ENCODE results near the gene HNRNPDL. TPM values are rescaled to one million over a fixed set of nuclear protein-coding genes. Genes with fewer than 3 reads are reported as not detected.
A peak's percentile ranks its signal among the peaks of the same experiment; 100 is the strongest.
"Not testable (repeated sequence)": the region's sequence is repeated elsewhere in the genome, so short reads cannot be mapped to it uniquely, and the experiment has no call there.

The HNRNPDL gene
- 100 to 1,000 TPM; 166 to 309 TPM for total RNA-seq

- DNase-seq (ENCODE audit: low spot score in 2 of 2) (peak; percentile 98 to 99), ATAC-seq (peak; percentile 78 to 79)
- peaks cover 51 to 73% of the 10 kb centered on the region in 2 donors for H3K36me3 Mint-ChIP-seq
Measured at GRCh38 chr4:82430193-82430963, at the start of gene HNRNPDL, which contains the start of gene ENOPH1. Gene HNRNPDL, minus strand, starts transcription at chr4:82430462. Its CDS starts 772 bp downstream, at chr4:82429690. Gene ENOPH1, plus strand, starts transcription at chr4:82430590. Its CDS starts 240 bp downstream, at chr4:82430830.

GRCh38 chr4:82479562-82479961 lies 49.3 kb upstream of the HNRNPDL start:
- Mint-ChIP-seq H3K27ac (no peak overlapping the region), H3K36me3 (peaks cover 0 to 5% of the 10 kb centered on the region in 2 donors), H3K9me3 (no peaks in the 10 kb centered on the region)
- no peak for ATAC-seq
- DNase-seq (ENCODE audit: low spot score in 2 of 2) = no peak

More at GRCh38 chr4:82430193-82430963, at the start of gene HNRNPDL, which contains the start of gene ENOPH1:
- Mint-ChIP-seq H3K9me3 (no peaks in the 10 kb centered on the region), H3K27ac (peak within 1 kb of the TSS; percentile 88 to 99)

GRCh38 chr4:82477469-82477868 lies 47.2 kb upstream of the HNRNPDL start:
- not testable (repeated sequence) for H3K27ac Mint-ChIP-seq; H3K9me3 Mint-ChIP-seq; ATAC-seq; DNase-seq (ENCODE audit: low spot score in 2 of 2); H3K36me3 Mint-ChIP-seq

DNA sequence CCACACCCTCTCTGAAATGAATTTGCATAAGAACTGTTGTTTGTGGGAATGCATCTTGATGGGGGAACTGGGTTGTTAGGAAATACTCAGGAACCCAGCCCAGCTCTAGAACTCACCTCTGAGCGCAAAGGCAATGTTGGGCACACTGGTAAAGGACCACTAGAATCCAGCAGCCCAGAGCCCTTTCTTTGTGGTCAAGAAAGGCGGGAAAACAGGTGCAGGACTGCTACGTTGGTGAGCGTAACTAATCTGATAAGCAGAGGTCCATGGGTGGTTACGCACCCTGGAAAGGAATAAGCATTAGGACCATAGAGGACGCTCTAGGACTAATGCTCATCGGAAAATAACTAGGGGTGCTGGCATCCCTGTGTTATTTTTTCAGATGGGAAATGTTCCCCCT lies 45.7 kb upstream of the HNRNPDL start:
- H3K27ac Mint-ChIP-seq; ATAC-seq; H3K9me3 Mint-ChIP-seq; H3K36me3 Mint-ChIP-seq; DNase-seq (ENCODE audit: low spot score in 2 of 2): not testable (repeated sequence)

- ATAC-seq (no peak), DNase-seq (ENCODE audit: low spot score in 2 of 2) (no peak)
- no peaks in the 10 kb centered on the region for H3K36me3 Mint-ChIP-seq
- no peak overlapping the region for H3K27ac Mint-ChIP-seq
- H3K9me3 Mint-ChIP-seq = no peaks in the 10 kb centered on the region
Measured at GRCh38 chr4:82473621-82474164, 43.4 kb upstream of the HNRNPDL start.

DNA sequence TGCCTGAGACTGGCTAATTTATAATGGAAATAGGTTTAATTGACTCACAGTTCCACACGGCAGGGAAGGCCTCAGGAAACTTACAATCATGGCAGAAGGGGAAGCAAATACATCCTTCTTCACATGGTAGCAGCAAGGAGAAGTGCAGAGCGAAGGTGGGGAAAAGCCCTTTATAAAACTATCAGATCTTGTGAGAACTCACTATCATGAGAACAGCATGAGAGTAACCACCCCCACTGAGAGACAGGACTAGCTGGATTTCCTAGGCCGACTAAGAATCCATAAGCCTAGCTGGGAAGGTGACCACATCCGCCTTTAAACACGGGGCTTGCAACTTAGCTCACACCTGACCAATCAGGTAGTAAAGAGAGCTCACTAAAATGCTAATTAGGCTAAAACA lies 42.8 kb upstream of the HNRNPDL start:
- not testable (repeated sequence) for DNase-seq (ENCODE audit: low spot score in 2 of 2); H3K9me3 Mint-ChIP-seq; ATAC-seq; H3K36me3 Mint-ChIP-seq; H3K27ac Mint-ChIP-seq

- DNase-seq (ENCODE audit: low spot score in 2 of 2) (no peak), ATAC-seq (peak in 1 of 2 donors; percentile 50)
- no peaks in the 10 kb centered on the region for H3K9me3 Mint-ChIP-seq
- H3K36me3 Mint-ChIP-seq = no peaks in the 10 kb centered on the region
- no peak overlapping the region for H3K27ac Mint-ChIP-seq
Measured at GRCh38 chr4:82469791-82470345, 39.6 kb upstream of the HNRNPDL start.

DNA sequence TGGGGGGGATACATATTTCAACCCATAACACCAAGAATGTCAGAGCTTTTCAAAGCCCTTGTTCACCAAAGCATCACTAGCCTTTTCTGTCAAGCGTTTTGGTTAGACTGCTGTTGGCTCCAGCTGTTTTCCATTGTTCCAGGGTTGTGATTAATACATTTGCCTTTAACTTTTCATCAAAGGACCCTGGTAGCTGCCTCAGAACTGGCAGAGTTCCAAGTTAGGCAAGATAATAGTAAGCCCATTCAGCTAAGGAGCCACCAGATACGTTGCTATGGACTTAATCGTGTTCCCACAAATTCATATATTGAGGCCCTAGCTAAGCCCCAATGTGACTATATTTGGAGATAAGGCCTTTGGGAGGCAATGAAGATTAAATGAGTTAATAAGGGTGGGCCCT lies 37.2 kb upstream of the HNRNPDL start:
- ATAC-seq (no peak), DNase-seq (ENCODE audit: low spot score in 2 of 2) (no peak)
- no peak overlapping the region for H3K27ac Mint-ChIP-seq
- H3K9me3 Mint-ChIP-seq = no peaks in the 10 kb centered on the region
- no peaks in the 10 kb centered on the region for H3K36me3 Mint-ChIP-seq

DNA sequence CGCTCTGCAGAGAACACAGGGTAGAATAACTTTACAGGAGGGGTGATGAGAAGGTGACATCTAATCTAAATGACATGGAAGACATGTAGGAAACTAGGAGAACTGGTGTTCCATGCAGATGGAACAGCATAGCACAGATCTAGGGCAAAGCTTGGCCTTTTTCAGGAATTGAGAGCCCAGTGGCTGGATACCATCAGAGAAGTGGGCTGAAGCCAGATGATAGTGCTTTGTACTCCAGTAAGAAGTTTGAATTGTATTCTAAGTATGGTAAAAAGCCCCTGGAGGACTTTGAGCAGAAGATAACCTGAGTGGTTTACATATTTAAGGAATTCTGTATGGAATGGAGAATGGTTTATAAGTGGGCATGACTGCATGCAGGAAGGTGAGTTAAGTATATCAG lies 33.0 kb upstream of the HNRNPDL start:
- Mint-ChIP-seq H3K27ac (no peak overlapping the region), H3K36me3 (no peaks in the 10 kb centered on the region), H3K9me3 (no peaks in the 10 kb centered on the region)
- DNase-seq (ENCODE audit: low spot score in 2 of 2) (no peak), ATAC-seq (no peak)

DNA sequence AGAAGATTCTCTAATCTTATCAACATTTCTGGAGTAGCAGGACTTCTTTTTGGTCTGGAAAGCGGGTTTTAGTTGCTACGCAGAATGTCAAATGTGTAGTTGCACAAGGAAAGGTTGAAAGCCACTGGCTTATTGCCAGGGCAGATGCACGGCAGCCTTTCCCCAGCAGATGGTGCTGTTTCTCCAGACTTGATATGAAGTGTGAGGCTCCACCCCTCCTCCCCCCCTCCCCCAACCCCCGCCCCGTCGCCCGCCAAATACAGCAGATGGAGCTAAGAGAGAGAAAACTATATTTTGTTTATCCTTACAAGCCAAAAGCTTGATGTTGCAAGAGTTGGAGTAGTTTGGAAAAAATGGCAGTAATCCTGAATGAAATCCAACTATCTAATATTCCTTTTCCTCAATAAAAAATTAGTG lies 32.2 kb upstream of the HNRNPDL start:
- Mint-ChIP-seq H3K36me3 (no peaks in the 10 kb centered on the region), H3K27ac (no peak overlapping the region), H3K9me3 (no peaks in the 10 kb centered on the region)
- peak; percentile 65 to 89 for DNase-seq (ENCODE audit: low spot score in 2 of 2)
- ATAC-seq = peak; percentile 79 to 83

GRCh38 chr4:82461710-82462109 lies 31.4 kb upstream of the HNRNPDL start:
- H3K27ac Mint-ChIP-seq = peak overlapping the region; percentile 15 to 65
- ATAC-seq (no peak), DNase-seq (ENCODE audit: low spot score in 2 of 2) (no peak)
- H3K9me3 Mint-ChIP-seq = no peaks in the 10 kb centered on the region
- H3K36me3 Mint-ChIP-seq = no peaks in the 10 kb centered on the region

GRCh38 chr4:82458729-82459128 lies 28.5 kb upstream of the HNRNPDL start:
- Mint-ChIP-seq H3K9me3 (no peaks in the 10 kb centered on the region), H3K27ac (peak overlapping the region in 1 of 2 donors; percentile 60), H3K36me3 (peaks cover 0 to 5% of the 10 kb centered on the region in 2 donors)
- no peak for DNase-seq (ENCODE audit: low spot score in 2 of 2)
- no peak for ATAC-seq

DNA sequence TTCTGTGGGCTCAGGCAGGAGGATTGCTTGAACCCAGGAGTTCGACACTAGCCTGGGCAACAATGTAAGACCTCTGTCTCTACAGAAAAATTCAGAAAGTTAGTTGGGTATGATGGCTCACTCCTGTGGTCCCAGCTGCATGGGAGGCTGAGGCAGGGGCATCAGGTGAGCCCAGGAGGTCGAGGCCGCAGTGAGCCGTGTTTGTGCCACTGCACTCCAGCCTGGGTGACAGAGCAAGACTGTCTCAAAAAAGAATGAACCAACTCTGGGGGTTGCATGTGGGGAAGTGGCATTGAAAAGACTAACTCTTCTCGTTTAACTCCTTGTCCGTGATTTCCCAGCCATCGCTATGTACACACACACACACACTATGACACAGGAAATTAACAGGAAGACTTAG lies 27.0 kb upstream of the HNRNPDL start:
- Mint-ChIP-seq H3K9me3 (no peaks in the 10 kb centered on the region), H3K27ac (peak overlapping the region in 1 of 2 donors; percentile 46), H3K36me3 (peaks cover 5 to 6% of the 10 kb centered on the region in 2 donors)
- ATAC-seq (no peak), DNase-seq (ENCODE audit: low spot score in 2 of 2) (no peak)

- DNase-seq (ENCODE audit: low spot score in 2 of 2) (no peak), ATAC-seq (no peak)
- Mint-ChIP-seq H3K9me3 (no peaks in the 10 kb centered on the region), H3K27ac (no peak overlapping the region), H3K36me3 (peaks cover 15 to 37% of the 10 kb centered on the region in 2 donors)
Measured at GRCh38 chr4:82452026-82452425, 21.8 kb upstream of the HNRNPDL start.

GRCh38 chr4:82450966-82451755 lies 20.9 kb upstream of the HNRNPDL start:
- DNase-seq (ENCODE audit: low spot score in 2 of 2) = no peak
- Mint-ChIP-seq H3K27ac (peak overlapping the region in 1 of 2 donors; percentile 14), H3K9me3 (no peaks in the 10 kb centered on the region), H3K36me3 (peaks cover 15 to 37% of the 10 kb centered on the region in 2 donors)
- no peak for ATAC-seq

DNA sequence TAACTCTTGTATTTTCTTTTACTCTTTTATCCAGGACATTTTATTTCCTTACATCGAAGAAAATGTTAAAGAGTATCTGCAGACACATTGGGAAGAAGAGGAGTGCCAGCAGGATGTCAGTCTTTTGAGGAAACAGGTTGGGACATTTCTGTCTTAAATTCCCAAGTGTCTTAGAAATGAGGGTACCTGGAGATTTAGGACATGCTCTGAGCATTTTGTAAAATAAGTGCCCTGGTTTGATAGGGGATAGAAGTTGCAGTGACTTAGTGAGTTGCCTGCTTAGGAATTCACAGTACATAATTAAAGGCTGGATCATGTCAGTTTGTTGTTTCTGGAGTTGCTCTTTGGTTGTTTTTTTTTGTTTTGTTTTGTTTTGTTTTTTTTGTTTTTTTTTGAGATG lies 17.6 kb upstream of the HNRNPDL start:
- Mint-ChIP-seq H3K36me3 (peaks cover 10 to 30% of the 10 kb centered on the region in 2 donors), H3K27ac (no peak overlapping the region), H3K9me3 (no peaks in the 10 kb centered on the region)
- no peak for DNase-seq (ENCODE audit: low spot score in 2 of 2)
- ATAC-seq = no peak

DNA sequence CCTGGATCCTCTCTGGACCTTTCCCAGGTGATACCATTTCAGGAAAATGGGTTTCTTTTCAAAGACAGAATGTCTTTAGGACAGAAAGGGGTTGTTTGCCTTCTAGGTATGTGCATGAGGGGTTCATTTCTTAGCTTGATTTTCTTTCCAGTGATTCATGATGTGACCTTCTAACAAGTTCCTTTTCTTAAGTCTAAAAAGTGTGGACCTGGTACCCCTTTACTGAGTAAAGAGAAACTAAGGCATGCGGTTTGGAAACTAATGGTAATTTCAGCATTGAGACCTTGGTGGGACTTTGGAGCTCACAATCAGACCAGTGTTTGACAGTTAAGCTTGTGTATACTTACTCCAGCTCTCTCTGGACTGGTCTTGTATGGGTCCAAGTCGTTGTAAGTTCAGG lies 8.8 kb upstream of the HNRNPDL start:
- H3K9me3 Mint-ChIP-seq = no peaks in the 10 kb centered on the region
- DNase-seq (ENCODE audit: low spot score in 2 of 2) (no peak), ATAC-seq (peak; percentile 32 to 49)
- peak overlapping the region in 1 of 2 donors; percentile 4 for H3K27ac Mint-ChIP-seq
- peaks cover 0 to 53% of the 10 kb centered on the region in 2 donors for H3K36me3 Mint-ChIP-seq

Data from activated naive CD4-positive, alpha-beta T cell treated with anti-CD3 and anti-CD28 coated beads, Interleukin-2, amount 50 U/mL, for 72 hours (primary cell).